HL-60/S4 (cell line): Measurements from ENCODE around the gene MCM6.

Experiments used
- in situ Hi-C: fragments of 300-500 bp; cut with MboI; formaldehyde crosslinking; loops from 2 replicates; pipeline ENCODE4 v1.14.3; 2022; ENCODE audit warnings: low sequenced_read_pairs

Gene MCM6

DNA sequence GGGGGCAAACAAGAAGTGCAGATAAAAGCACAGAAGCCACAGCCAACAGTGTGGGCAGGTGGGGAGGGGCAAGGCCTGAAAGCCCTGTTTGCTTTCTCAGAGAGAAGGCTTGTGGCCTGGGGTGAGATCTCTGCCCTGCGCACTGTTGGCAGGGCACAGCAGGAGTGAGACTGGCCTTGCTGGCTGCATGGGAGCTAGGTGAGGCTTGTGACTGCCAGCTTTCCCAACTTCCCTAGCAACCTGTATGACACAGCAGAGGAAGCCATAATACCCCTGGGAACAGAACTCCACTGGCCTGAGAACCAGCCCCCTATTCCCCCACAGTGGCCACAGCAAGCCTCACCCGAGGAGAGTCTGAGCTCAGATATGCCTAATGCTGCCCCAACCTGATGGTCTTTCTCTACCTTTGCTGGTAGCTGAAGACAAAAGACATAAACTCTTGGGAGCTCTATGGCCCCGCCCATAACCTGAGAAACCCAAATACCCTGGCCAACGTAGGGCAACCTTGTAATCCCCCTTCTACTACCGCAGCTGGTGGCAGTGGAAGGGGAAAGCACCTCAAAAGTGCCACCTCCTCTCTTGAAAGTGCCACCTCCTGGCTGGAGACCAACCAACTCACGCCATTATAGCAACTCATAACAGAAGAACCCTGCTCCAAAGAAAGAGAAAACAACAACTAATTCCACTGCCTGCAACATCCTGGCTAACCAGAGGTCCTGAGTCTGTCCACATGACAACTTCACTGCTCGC is 83.7 kb downstream of the MCM6 start:
- in situ Hi-C loops, result no loop called here

DNA sequence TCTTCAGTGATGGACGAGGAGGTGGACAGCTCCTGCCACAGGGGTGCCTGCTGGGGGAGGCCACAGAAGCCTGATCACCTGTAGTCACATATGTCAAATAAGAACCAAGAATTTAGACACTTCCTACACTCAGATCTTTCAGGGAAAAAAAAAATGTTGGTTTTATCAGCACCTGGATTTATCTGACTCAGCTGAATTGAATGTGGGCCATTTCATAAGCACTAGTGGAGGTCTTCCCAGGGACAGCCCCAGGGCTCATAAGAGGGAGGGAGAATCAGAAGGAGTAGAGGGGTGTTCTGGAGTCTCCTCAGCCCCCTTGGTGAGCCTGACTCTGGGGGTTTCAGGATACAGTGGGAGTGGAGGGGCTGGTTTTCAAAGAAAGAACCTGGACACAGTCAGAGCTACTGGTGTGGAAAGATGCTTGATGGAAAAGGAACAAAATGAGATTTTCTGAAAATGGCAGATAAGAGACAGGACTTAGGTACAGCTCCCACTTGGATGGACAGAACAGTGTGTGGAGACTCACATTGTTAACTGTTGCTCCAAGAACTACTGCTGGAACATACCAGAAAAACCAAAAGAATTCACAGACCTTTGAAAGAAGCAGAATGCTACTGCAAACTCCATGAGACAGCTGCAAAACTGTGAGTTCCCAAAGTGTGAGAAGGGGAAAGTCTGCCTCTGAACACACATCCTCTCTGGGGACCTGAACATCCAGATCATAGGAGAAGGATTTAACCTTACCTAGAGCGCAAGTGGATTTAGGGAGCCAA is 84.6 kb downstream of the MCM6 start:
- in situ Hi-C loops, result no loop called here

DNA sequence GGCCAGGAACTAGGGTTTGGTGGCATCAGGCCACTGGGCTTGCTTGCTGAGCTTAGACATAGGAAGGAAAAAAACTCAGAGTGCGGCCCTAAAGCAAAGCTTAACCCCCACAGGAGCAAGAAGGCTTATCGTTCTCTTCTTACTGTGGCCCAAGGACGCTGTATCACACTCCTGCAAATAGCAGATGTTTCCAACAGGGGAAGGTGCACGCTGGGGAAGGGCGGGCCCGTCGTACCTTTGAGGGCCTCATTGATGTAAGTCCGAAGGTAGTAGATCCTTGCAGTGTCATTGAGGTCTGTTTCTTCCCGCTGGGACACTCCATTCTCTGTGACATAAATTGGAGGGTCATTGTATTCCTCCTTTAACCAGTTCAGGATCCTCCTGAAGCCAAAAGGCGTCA is 85.8 kb downstream of the MCM6 start:
- in situ Hi-C loops, result no loop called here
